HEK293T (cell line): ENCODE measurements around the gene NEGR1.

ENCODE experiments used
- ARNT ChIP-seq: fragments of 450-650 bp; IDR thresholded peaks from 2 replicates; pipeline ENCODE4 v1.6.1; 2017; ENCODE audit warnings: mild to moderate bottlenecking
- FOXM1 ChIP-seq: fragments of 450-650 bp; IDR thresholded peaks from 2 replicates; pipeline ENCODE4 v1.6.1; 2017; ENCODE audit warnings: mild to moderate bottlenecking, borderline replicate concordance
- HDGF ChIP-seq: fragments of 450-650 bp; IDR thresholded peaks from 2 replicates; pipeline ENCODE4 v1.6.1; 2017; ENCODE audit warnings: antibody characterized with exemption, borderline replicate concordance

- TF ChIP-seq ARNT (no peak), FOXM1 (no peak), HDGF (no peak)
Observed at GRCh38 chr1:71921935-71922559, 360.3 kb downstream of the NEGR1 start.
